GM18907 (cell line): Measurements from ENCODE around the gene PADI1.

Source experiments
- ATAC-seq: cut with Tn5 transposase; IDR thresholded peaks from one replicate; pipeline ENCODE4 v1.9.1; 2021; ENCODE audit warnings: mild to moderate bottlenecking, moderate library complexity; ENCODE audit not compliant: unreplicated experiment

Gene PADI1

GRCh38 chr1:17214876-17215544, 10.1 kb downstream of the PADI1 start:
- no peak for ATAC-seq

- ATAC-seq = no peak
Observed at GRCh38 chr1:17215545-17215890, 10.6 kb downstream of the PADI1 start.

- no peak for ATAC-seq
Observed at GRCh38 chr1:17216078-17216477, 11.2 kb downstream of the PADI1 start.

GRCh38 chr1:17217607-17218006, 12.7 kb downstream of the PADI1 start:
- no peak for ATAC-seq

- no peak for ATAC-seq
Observed at GRCh38 chr1:17218939-17219338, 14.0 kb downstream of the PADI1 start.

GRCh38 chr1:17220287-17220686, 15.4 kb downstream of the PADI1 start:
- ATAC-seq = no peak

GRCh38 chr1:17222557-17222956, 17.6 kb downstream of the PADI1 start:
- no peak for ATAC-seq

- ATAC-seq = no peak
Observed at GRCh38 chr1:17224434-17224833, 19.5 kb downstream of the PADI1 start.

GRCh38 chr1:17225140-17225539, 20.2 kb downstream of the PADI1 start:
- ATAC-seq = no peak

GRCh38 chr1:17227358-17227915, 22.5 kb downstream of the PADI1 start:
- no peak for ATAC-seq

GRCh38 chr1:17228619-17229018, 23.7 kb downstream of the PADI1 start:
- ATAC-seq = no peak

- no peak for ATAC-seq
Observed at GRCh38 chr1:17229379-17229778, 24.5 kb downstream of the PADI1 start.

GRCh38 chr1:17230106-17230505, 25.2 kb downstream of the PADI1 start:
- ATAC-seq = no peak

- no peak for ATAC-seq
Observed at GRCh38 chr1:17230671-17231310, 25.9 kb downstream of the PADI1 start.

GRCh38 chr1:17232759-17233661, 28.1 kb downstream of the PADI1 start:
- no peak for ATAC-seq

- no peak for ATAC-seq
Observed at GRCh38 chr1:17233675-17234320, 28.9 kb downstream of the PADI1 start.

GRCh38 chr1:17234405-17234804, 29.5 kb downstream of the PADI1 start:
- no peak for ATAC-seq

GRCh38 chr1:17235135-17235885, 30.4 kb downstream of the PADI1 start:
- ATAC-seq = no peak

- no peak for ATAC-seq
Observed at GRCh38 chr1:17236779-17237560, 32.0 kb downstream of the PADI1 start.

- no peak for ATAC-seq
Observed at GRCh38 chr1:17237561-17237903, 32.6 kb downstream of the PADI1 start.
